BE2C (cell line): Measurements from ENCODE around the gene CGGBP1.

Experiments used
- DNase-seq: peaks from one replicate; pipeline ENCODE4 v3.0.0-alpha.2; 2020
- H3K27me3 ChIP-seq: fragments of 250-450 bp; sonication (Bioruptor Pico); 2 replicates; pipeline ENCODE4 v1.5.1; 2020; ENCODE audit warnings: mild to moderate bottlenecking
- H3K36me3 ChIP-seq: fragments of 250-450 bp; sonication (Bioruptor Pico); 2 replicates; pipeline ENCODE4 v1.5.1; 2020; ENCODE audit warnings: mild to moderate bottlenecking
- H3K4me1 ChIP-seq: fragments of 250-450 bp; sonication (Bioruptor Pico); 2 replicates; pipeline ENCODE4 v1.5.1; 2020
- H3K4me3 ChIP-seq: 2 replicates; pipeline ENCODE4 v1.5.1; 2011; ENCODE audit warnings: low read depth, low read length
- H3K9me3 ChIP-seq: fragments of 250-450 bp; sonication (Bioruptor Pico); 2 replicates; pipeline ENCODE4 v1.5.1; 2020
- CTCF ChIP-seq: IDR thresholded peaks from 2 replicates; pipeline ENCODE4 v1.5.1; 2012; ENCODE audit warnings: mild to moderate bottlenecking, low read depth, low read length

The CGGBP1 gene

GRCh38 chr3:88033079-88033478 is 25.7 kb downstream of the CGGBP1 start:
- Histone ChIP-seq H3K36me3 (no peaks in the 10 kb centered on the region), H3K4me3 (no peak overlapping the region), H3K27me3 (no peaks in the 10 kb centered on the region), H3K9me3 (no peaks in the 10 kb centered on the region), H3K4me1 (no peaks in the 10 kb centered on the region; the same call in 1 of the 2 replicates)
- DNase-seq = no peak
- no peak for TF ChIP-seq CTCF

GRCh38 chr3:88032245-88032644 is 26.6 kb downstream of the CGGBP1 start:
- no peaks in the 10 kb centered on the region for H3K27me3 ChIP-seq
- no peak for TF ChIP-seq CTCF
- no peaks in the 10 kb centered on the region; the same call in 1 of the 2 replicates for H3K4me1 ChIP-seq
- peak overlapping the region; percentile 45 for H3K4me3 ChIP-seq
- no peak for DNase-seq
- no peaks in the 10 kb centered on the region for H3K9me3 ChIP-seq
- no peaks in the 10 kb centered on the region for H3K36me3 ChIP-seq

- no peaks in the 10 kb centered on the region; the same call in 1 of the 2 replicates for H3K4me1 ChIP-seq
- TF ChIP-seq CTCF = no peak
- no peaks in the 10 kb centered on the region for H3K36me3 ChIP-seq
- H3K9me3 ChIP-seq = no peaks in the 10 kb centered on the region
- H3K27me3 ChIP-seq = no peaks in the 10 kb centered on the region
- peak overlapping the region; percentile 45 for H3K4me3 ChIP-seq
- no peak for DNase-seq
Observed at GRCh38 chr3:88031642-88032077, 27.1 kb downstream of the CGGBP1 start.

- TF ChIP-seq CTCF = no peak
- H3K27me3 ChIP-seq = no peaks in the 10 kb centered on the region
- no peak overlapping the region for H3K4me3 ChIP-seq
- no peak for DNase-seq
- H3K4me1 ChIP-seq = no peaks in the 10 kb centered on the region; the same call in 1 of the 2 replicates
- H3K36me3 ChIP-seq = no peaks in the 10 kb centered on the region
- H3K9me3 ChIP-seq = no peaks in the 10 kb centered on the region
Observed at GRCh38 chr3:88030210-88030609, 28.6 kb downstream of the CGGBP1 start.

- no peaks in the 10 kb centered on the region for H3K36me3 ChIP-seq
- no peak overlapping the region for H3K4me3 ChIP-seq
- no peak for TF ChIP-seq CTCF
- DNase-seq = no peak
- no peaks in the 10 kb centered on the region for H3K27me3 ChIP-seq
- no peaks in the 10 kb centered on the region for H3K9me3 ChIP-seq
- no peaks in the 10 kb centered on the region; the same call in 1 of the 2 replicates for H3K4me1 ChIP-seq
Observed at GRCh38 chr3:88028876-88029275, 29.9 kb downstream of the CGGBP1 start.

GRCh38 chr3:88025001-88025552 is 33.7 kb downstream of the CGGBP1 start:
- TF ChIP-seq CTCF = no peak
- Histone ChIP-seq H3K27me3 (no peaks in the 10 kb centered on the region), H3K9me3 (no peaks in the 10 kb centered on the region), H3K4me1 (no peaks in the 10 kb centered on the region), H3K36me3 (no peaks in the 10 kb centered on the region), H3K4me3 (no peak overlapping the region)
- no peak for DNase-seq
